ENCODE data around the gene GATB. TPM values are rescaled to one million over a fixed set of nuclear protein-coding genes. Genes with fewer than 3 reads are reported as not detected.
A peak's percentile ranks its signal among the peaks of the same experiment; 100 is the strongest.

Gene GATB
- total and polyA plus RNA-seq, 10 of the 15 experiments (the other 5 are each of a cell fraction or from before 2014, with no cell fraction given) = 20.5 to 37.3 (median 30.5) TPM

DNA sequence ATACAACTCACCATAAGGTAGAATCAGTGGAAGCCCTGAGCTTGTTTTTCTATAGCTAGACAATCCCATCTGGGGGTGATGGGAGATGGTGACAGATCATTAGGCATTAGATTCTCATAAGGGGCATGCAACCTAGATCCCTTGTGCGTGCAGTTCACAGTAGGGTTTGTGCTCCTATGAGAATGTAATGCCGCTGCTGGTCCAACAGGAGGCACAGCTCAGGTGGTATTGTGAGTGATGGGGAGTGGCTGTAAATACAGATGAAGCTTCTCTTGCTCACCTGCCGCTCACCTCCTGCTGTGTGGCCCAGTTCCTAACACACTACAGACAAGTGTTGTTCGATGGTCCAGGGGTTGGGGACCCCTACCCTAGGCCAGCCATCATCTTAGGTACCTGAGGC lies 5.9 kb upstream of the GATB start (continued):
- TF ChIP-seq, protein P1, sequence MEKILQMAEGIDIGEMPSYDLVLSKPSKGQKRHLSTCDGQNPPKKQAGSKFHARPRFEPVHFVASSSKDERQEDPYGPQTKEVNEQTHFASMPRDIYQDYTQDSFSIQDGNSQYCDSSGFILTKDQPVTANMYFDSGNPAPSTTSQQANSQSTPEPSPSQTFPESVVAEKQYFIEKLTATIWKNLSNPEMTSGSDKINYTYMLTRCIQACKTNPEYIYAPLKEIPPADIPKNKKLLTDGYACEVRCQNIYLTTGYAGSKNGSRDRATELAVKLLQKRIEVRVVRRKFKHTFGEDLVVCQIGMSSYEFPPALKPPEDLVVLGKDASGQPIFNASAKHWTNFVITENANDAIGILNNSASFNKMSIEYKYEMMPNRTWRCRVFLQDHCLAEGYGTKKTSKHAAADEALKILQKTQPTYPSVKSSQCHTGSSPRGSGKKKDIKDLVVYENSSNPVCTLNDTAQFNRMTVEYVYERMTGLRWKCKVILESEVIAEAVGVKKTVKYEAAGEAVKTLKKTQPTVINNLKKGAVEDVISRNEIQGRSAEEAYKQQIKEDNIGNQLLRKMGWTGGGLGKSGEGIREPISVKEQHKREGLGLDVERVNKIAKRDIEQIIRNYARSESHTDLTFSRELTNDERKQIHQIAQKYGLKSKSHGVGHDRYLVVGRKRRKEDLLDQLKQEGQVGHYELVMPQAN (conservative IDR thresholded peaks at IDR 0.05) = no peak
- TF ChIP-seq RAD51 (IDR thresholded peaks at IDR 0.05) = no peak
- TF ChIP-seq RAD21 (IDR thresholded peaks at IDR 0.05; ENCODE audit: insufficient read depth, low read depth, low read length) = peak; percentile 33
- no peak for TF ChIP-seq MTA2 (IDR thresholded peaks at IDR 0.05; ENCODE audit: low read depth)
- no peak for TF ChIP-seq MYC (IDR thresholded peaks at IDR 0.05; ENCODE audit: insufficient read depth, insufficient read length, insufficient replicate concordance, low read length, severe bottlenecking)
- no peak for TF ChIP-seq EP300 (IDR thresholded peaks at IDR 0.05; ENCODE audit: borderline replicate concordance in 1 of 2, control insufficient read depth in 1 of 2, low read depth in 2 of 2, low read length in 2 of 2)
- no peak for TF ChIP-seq FOXK2 (IDR thresholded peaks at IDR 0.05)
- TF ChIP-seq GABPA (IDR thresholded peaks at IDR 0.05; ENCODE audit: low read depth) = no peak
- TF ChIP-seq ASH2L (IDR thresholded peaks at IDR 0.05; ENCODE audit: borderline replicate concordance, low read depth) = no peak

DNA sequence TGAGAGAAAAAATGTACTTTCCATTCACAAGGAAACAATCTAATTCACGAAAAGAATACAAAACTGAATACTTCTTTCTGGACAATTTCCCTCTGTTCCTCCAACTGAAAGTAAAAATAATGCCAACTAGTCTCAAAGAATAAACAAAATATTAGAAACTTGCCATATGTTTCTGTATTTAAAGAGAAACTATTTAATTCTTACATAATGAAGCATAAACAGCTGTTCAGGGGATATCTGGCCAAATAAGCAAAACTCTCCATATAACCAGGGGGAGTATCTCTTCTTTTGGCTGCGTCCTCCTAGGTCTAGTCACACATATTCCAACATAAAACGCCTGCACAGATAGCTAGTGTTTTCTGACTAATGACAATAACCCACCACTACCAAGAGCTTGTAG lies 805 bp downstream of the GATB start:
- intact Hi-C loops (cut with micrococcal nuclease; ENCODE audit: unreplicated experiment) (loop anchor here (10.0 kb wide), 1 partner anchor 615 kb away; no protein-coding TSS in a partner anchor), in situ Hi-C loops (cut with MboI) (no loop called here)
- Histone ChIP-seq H3K9ac (ENCODE audit: control insufficient read depth, insufficient read depth, low read length) (peak overlapping the region; percentile 73), H3K4me2 (ENCODE audit: control insufficient read depth, insufficient read depth) (peak overlapping the region; percentile 61), H3K4me1 (ENCODE audit: control insufficient read depth, insufficient read depth, low read length) (no peaks in the 10 kb centered on the region), H3K36me3 (ENCODE audit: control insufficient read depth in 2 of 2, insufficient read depth in 2 of 2, low read length in 1 of 2) (no peaks in the 10 kb centered on the region), H3K27me3 (replicated peaks in 1 of 2; ENCODE audit: control insufficient read depth in 2 of 2, insufficient read depth in 2 of 2, low read length in 1 of 2) (no peaks in the 10 kb centered on the region), H3K4me3 (peak overlapping the region; percentile 91), H3K27ac (ENCODE audit: control insufficient read depth, insufficient read depth) (no peak overlapping the region), H4K20me1 (ENCODE audit: control insufficient read depth, insufficient read depth) (no peaks in the 10 kb centered on the region), H2AFZ (ENCODE audit: control insufficient read depth, low read depth, low read length) (peak overlapping the region; percentile 94), H3K79me2 (ENCODE audit: control insufficient read depth, insufficient read depth, low read length) (peaks cover 4% of the 10 kb centered on the region), H3K9me3 (replicated peaks; ENCODE audit: control insufficient read depth, insufficient read depth, low read length) (no peaks in the 10 kb centered on the region)
- ChIA-PET RAD21 (ENCODE audit: unreplicated experiment) (interaction anchor here (0.9 kb wide), 1 partner anchor 109 kb away, joined by 3 read pairs; no protein-coding TSS in a partner anchor), SMC1A (ENCODE audit: uncharacterized antibody, unreplicated experiment) (interaction anchor here (0.8 to 1.4 kb wide), 4 partner anchors 9 to 30 kb away, joined by 3 to 6 read pairs (median 3); no protein-coding TSS in a partner anchor), CTCF (interaction anchor here (1.2 to 1.6 kb wide), 2 partner anchors 16 to 589 kb away, joined by 3 to 7 read pairs; no protein-coding TSS in a partner anchor), POLR2A (no interaction called here)
- no TSS peak for BruUV-seq (replicated peaks)
- no peak for DNase-seq (ENCODE audit: low read depth, low spot score)
- no peak for TF ChIP-seq CREB1 (IDR thresholded peaks at IDR 0.05; ENCODE audit: low read depth)
- TF ChIP-seq, protein P2, sequence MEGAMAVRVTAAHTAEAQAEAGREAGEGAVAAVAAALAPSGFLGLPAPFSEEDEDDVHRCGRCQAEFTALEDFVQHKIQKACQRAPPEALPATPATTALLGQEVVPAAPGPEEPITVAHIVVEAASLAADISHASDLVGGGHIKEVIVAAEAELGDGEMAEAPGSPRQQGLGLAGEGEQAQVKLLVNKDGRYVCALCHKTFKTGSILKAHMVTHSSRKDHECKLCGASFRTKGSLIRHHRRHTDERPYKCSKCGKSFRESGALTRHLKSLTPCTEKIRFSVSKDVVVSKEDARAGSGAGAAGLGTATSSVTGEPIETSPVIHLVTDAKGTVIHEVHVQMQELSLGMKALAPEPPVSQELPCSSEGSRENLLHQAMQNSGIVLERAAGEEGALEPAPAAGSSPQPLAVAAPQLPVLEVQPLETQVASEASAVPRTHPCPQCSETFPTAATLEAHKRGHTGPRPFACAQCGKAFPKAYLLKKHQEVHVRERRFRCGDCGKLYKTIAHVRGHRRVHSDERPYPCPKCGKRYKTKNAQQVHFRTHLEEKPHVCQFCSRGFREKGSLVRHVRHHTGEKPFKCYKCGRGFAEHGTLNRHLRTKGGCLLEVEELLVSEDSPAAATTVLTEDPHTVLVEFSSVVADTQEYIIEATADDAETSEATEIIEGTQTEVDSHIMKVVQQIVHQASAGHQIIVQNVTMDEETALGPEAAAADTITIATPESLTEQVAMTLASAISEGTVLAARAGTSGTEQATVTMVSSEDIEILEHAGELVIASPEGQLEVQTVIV (IDR thresholded peaks at IDR 0.05; ENCODE audit: borderline replicate concordance, partially characterized antibody) = no peak
- TF ChIP-seq RFX5 (IDR thresholded peaks at IDR 0.05; ENCODE audit: low read depth, low read length) = no peak
- TF ChIP-seq RUNX3 (IDR thresholded peaks at IDR 0.05; ENCODE audit: low read length) = no peak
- TF ChIP-seq MYB (IDR thresholded peaks at IDR 0.05; ENCODE audit: borderline replicate concordance, low read depth, low read length) = no peak
- TF ChIP-seq HDAC6 (IDR thresholded peaks at IDR 0.05; ENCODE audit: unreplicated experiment) = no peak
- no peak for TF ChIP-seq WRNIP1 (IDR thresholded peaks at IDR 0.05; ENCODE audit: borderline replicate concordance, low read depth, low read length)
- no peak for TF ChIP-seq HDGF (IDR thresholded peaks at IDR 0.05)
- ATAC-seq = no peak
- 55% methylated on average over 3 of the region's 3 CpGs for WGBS (ENCODE audit: insufficient coverage, insufficient replicate concordance, low lambda C conversion rate, missing lambda C conversion rate)
- FAIRE-seq = no peak

Measured in GM12878 (cell line).